Measurements from ENCODE around the gene DCP1B.

The DCP1B gene

GRCh38 chr12:2011643-2012607, 7.7 kb upstream of the DCP1B start:
- no peak for DNase-seq (ENCODE audit: low read depth)
- no peak for TF ChIP-seq CTCF (IDR thresholded peaks at IDR 0.05; ENCODE audit: low read length, missing control alignments)

GRCh38 chr12:2009623-2010022, 5.4 kb upstream of the DCP1B start:
- TF ChIP-seq CTCF (IDR thresholded peaks at IDR 0.05; ENCODE audit: low read length, missing control alignments), result no peak
- no peak overlapping the region for H3K4me3 ChIP-seq (replicated peaks; ENCODE audit: low read depth, low read length)
- no peak for DNase-seq (ENCODE audit: low read depth)

More at GRCh38 chr12:2011643-2012607, 7.7 kb upstream of the DCP1B start:
- no peak overlapping the region for H3K4me3 ChIP-seq (replicated peaks; ENCODE audit: low read depth, low read length)

- no peak for TF ChIP-seq CTCF (IDR thresholded peaks at IDR 0.05; ENCODE audit: low read length, missing control alignments)
- no peak for DNase-seq (ENCODE audit: low read depth)
- no peak overlapping the region for H3K4me3 ChIP-seq (replicated peaks; ENCODE audit: low read depth, low read length)
Observed at GRCh38 chr12:2008677-2009076, 4.4 kb upstream of the DCP1B start.

GRCh38 chr12:2003676-2004112, 563 bp downstream of the DCP1B start:
- no peak for TF ChIP-seq CTCF (IDR thresholded peaks at IDR 0.05; ENCODE audit: low read length, missing control alignments)
- DNase-seq (ENCODE audit: low read depth), result no peak
- H3K4me3 ChIP-seq (replicated peaks; ENCODE audit: low read depth, low read length), result peak overlapping the region; percentile 94

GRCh38 chr12:1995205-1995896, 8.9 kb downstream of the DCP1B start:
- no peak for DNase-seq (ENCODE audit: low read depth)
- no peak overlapping the region for H3K4me3 ChIP-seq (replicated peaks; ENCODE audit: low read depth, low read length)
- TF ChIP-seq CTCF (IDR thresholded peaks at IDR 0.05; ENCODE audit: low read length, missing control alignments), result no peak

- H3K4me3 ChIP-seq (replicated peaks; ENCODE audit: low read depth, low read length), result no peak overlapping the region
- TF ChIP-seq CTCF (IDR thresholded peaks at IDR 0.05; ENCODE audit: low read length, missing control alignments), result no peak
- DNase-seq (ENCODE audit: low read depth), result no peak
Observed at GRCh38 chr12:1994429-1995143, 9.7 kb downstream of the DCP1B start.

All from fibroblast of pulmonary artery (primary cell).